SKM-1 treated with dmso at 0.1 percent for 144 hours (cell line): ENCODE data around the gene AP3B2.
"Not testable (repeated sequence)": the region's sequence is repeated elsewhere in the genome, so short reads cannot be mapped to it uniquely, and the experiment has no call there.

ENCODE experiments used
- DNase-seq: peaks from one replicate; lab custom pipeline; 2025; ENCODE audit not compliant: unreplicated experiment; lab: John Stamatoyannopoulos, UW

The AP3B2 gene

DNA sequence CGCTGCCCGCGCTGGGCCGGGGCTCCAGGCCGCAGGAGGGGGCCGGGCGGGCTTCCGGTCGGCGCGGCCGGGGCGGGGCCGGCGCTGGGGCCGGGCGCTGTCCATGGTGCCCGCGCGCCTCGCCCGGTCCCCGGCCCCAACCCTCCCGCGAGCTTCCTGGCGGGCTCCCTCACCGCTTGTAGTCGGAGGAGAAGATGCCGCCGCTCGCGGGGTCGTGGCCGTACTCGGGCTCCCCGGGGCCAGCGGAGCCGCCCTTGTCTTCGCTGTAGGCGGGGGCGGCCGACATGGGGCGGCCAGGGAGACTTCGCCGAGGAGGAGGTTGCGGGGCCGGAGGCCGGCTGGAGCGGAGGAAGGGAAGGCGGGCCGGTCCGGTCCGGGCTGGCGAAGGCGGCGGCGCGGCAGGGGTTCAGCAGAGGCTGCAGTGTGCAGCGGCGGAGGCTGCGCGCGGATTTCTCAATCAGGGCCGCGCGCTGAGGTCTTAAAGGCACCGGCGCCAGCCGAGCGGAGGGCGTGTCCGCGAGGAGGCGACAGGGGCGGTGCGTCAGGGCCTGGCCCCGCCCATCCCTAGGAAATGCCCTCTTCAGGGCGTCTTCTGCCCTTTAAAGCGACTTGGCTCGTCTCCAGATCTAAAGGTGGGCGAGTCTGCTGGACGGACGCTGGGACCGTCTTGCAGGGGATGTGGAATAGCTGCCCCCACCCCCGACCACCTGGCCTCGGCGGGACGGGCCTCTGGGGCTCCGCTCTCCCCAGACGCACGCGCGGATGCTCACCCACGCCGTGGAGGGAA, at the start of gene AP3B2:
AP3B2 (minus strand) TSS at position 455 of the 787 bp plus-strand sequence; CDS start at position 286, 169 bp downstream.
- peak; percentile 75 for DNase-seq

- peak; percentile 16 for DNase-seq
Measured at GRCh38 chr15:82751308-82751707, 41.6 kb upstream of the AP3B2 start.

- no peak for DNase-seq
Measured at GRCh38 chr15:82750831-82751180, 41.1 kb upstream of the AP3B2 start.

- DNase-seq, result peak; percentile 92
Measured at GRCh38 chr15:82749951-82750830, 40.5 kb upstream of the AP3B2 start.

DNA sequence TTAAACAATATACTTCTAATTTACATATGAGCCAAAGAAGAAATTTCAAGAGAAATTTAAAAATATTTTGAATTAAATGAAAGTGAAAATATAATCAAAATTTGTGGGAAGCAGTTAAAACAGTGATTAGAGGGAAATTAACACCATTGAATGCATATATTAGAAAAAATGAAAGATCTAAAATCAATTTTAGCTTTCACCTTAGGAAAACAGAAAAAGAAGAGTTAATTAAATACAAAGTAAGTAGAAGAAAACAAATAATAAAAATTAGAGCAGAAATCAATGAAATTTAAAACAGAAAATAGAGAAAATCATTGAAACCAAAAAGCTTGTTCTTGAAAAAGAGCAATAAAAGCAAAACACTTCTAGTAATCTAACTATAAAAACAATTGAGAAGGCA, 38.6 kb upstream of the AP3B2 start:
- no peak for DNase-seq

- no peak for DNase-seq
Measured at GRCh38 chr15:82743810-82744209, 34.1 kb upstream of the AP3B2 start.

DNA sequence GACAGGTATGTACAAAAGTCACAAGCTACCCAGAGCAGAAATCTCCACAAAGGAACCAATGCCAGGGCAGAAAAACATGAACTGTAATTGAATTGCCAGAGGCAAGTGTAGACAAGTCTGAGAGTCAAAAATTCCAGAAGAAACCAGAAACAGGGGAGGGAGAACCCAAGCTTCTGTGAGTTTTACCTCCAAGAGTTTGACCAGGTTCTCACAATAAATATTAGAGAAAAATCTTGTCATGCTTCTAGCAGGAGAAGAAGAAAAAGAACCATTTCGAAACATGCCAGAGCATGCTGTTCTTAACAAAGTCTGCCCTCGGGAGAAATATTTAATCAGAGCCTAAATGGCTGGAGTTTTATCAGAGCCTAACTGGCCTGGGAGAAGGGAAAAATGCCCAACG, 32.5 kb upstream of the AP3B2 start:
- no peak for DNase-seq

GRCh38 chr15:82739086-82739485, 29.4 kb upstream of the AP3B2 start:
- DNase-seq, result no peak

DNA sequence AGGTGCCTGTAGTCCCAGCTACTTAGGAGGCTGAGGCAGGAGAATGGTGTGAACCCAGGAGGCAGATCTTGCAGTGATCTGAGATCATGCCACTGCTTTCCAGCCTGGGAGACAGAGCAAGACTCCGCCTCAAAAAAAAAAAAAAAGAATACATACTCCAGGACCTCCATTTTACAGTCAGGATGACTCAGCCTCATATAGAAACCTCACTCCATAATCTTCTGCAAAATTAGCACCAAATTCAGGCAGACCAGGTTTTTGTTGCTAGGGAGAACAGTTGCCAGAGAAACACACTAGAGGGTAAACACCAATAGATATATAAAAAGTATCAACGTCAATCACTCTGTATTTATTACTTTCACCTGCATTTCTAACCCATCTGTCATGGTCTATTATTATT, 28.3 kb upstream of the AP3B2 start:
- no peak for DNase-seq

DNA sequence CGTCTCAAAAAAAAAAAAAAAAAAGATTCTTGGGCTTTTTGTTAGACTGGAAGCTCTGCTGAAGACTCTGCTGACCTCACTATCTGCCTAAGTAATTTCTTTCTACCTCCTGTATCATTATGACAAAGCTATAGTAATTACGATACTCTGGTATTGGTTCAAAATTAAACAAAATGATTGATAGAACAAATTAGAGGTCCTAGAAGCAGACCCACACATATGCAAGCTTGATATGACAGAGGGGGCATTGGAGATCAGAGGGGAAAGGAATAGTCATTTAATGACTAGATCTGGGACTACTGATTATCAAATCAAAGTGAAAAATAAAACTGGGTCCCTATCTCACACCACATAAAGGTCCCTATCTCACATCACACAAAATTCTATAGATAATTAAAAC, 21.9 kb upstream of the AP3B2 start:
- DNase-seq, result no peak

DNA sequence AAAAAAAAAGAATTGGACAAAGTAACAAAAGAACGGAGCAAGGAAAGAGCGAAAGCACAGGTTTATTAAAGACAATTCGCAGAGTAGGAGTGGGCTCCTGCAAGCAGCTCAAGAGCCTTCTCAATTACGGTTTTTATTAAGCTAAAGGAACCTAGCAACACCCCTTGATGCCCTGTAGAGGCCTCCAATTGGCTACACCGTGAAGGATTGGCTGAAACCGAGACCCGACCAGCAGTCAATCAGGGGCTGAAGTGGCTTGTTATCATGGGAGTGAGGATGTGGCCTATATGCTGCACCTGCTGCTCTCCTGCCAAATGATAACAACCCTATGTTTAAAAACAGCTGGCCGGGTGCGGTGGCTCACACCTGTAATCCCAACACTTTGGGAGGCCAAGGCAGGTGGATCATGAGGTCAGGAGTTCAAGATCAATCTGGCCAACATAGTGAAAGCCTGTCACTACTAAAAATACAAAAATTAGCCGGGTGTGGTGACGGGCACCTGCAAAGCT, 20.4 kb upstream of the AP3B2 start:
- DNase-seq, result no peak

- no peak for DNase-seq
Measured at GRCh38 chr15:82726816-82727215, 17.1 kb upstream of the AP3B2 start.

DNA sequence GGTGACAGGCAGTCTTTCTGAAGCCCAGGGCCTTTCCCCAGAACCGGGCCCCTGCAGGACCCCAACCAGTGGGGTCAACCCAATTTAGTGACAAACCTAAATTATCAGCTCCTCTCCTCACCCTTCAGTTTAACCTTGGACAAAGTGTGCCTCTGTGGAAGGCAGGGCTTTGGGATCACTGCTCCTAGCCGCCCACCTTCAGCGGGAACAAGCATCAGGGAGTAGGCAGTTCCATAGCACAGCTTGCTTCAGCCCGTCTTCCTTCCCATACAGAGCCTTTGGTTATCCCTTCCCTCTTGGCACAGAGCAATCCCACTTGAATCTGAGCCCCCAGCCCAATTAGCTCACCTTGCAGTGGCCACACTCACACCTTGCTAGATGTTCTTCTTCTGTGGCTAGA, 5.3 kb upstream of the AP3B2 start:
- no peak for DNase-seq

GRCh38 chr15:82714016-82714415, 4.3 kb upstream of the AP3B2 start:
- DNase-seq, result no peak

GRCh38 chr15:82712036-82712435, 2.4 kb upstream of the AP3B2 start:
- DNase-seq, result no peak

DNA sequence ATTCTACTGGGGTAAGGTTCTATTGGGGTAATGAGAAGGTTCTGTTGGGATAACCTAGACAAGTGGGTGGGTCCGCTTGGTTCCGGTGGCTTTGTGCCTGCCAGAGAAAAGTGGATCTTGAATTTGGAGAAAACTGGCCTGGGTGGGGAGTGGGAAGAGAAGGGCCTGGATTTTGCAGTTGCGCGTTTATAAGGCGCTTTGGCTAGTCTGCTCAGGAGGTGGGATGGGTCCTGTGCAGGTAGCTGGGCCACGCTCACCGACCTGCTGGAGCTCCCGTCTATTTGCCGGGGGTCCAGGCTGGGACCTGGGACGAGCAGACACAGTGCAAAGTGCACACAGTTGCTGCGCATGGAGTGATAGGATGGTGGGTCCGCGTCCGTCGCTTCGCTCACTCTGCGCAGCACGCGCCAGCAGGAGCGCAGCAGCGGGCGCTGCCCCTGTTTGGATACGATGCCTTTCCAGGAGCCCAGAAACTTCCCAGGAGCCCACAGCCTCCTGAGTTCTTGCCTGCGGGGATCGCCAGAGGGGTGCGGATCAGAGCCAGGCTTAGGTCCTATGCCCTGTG, 1.3 kb upstream of the AP3B2 start:
- no peak for DNase-seq

- DNase-seq, result no peak
Measured at GRCh38 chr15:82710208-82710555, 507 bp upstream of the AP3B2 start.

- DNase-seq, result peak; percentile 60
Measured at GRCh38 chr15:82709081-82709420, 624 bp downstream of the AP3B2 start.

- DNase-seq, result not testable (repeated sequence)
Measured at GRCh38 chr15:82705856-82706255, 3.8 kb downstream of the AP3B2 start.

DNA sequence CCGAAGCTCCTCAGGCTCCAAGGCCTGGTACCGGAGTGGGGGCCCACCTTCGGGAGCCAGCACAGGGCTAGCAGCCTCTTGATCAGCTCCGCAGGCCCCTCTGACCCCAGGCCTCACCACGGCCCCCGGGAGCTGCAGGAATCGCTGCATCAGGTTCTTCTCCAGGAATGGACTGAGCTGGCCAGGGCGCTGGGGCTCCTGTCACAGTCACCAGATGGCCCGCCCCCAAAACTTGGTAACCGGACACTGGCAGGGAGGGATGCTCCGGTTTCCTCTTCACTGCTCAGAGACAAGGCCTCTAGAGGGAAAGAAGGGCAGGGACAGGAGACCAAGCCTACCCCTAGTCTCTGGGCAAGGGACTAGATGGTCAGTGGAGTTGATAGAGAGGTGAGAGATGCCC, 9.9 kb downstream of the AP3B2 start:
- DNase-seq, result no peak

- no peak for DNase-seq
Measured at GRCh38 chr15:82698711-82699345, 10.8 kb downstream of the AP3B2 start.
